Esophagus squamous epithelium (tissue), 4 donors: Measurements from ENCODE around the gene CEP128.

Source experiments
- CTCF ChIP-seq, 6 experiments: fragments of 450-650 bp in 4 of 6; fragments of 200-600 bp in 2 of 6; sonication (generic) in 2 of 6; IDR thresholded peaks; one replicate each; pipeline ENCODE4 v1.5.1; 2016 to 2019; ENCODE audit warnings: antibody characterized with exemption in 6 of 6, mild to moderate bottlenecking in 4 of 6, moderate library complexity in 4 of 6
- POLR2A ChIP-seq, 4 donors: fragments of 450-650 bp; IDR thresholded peaks; one replicate each; pipeline ENCODE4 v1.6.1; 2017; ENCODE audit warnings: antibody characterized with exemption in 4 of 4, mild to moderate bottlenecking in 4 of 4, moderate library complexity in 3 of 4

GRCh38 chr14:80705241-80705980 lies 236.1 kb downstream of the CEP128 start:
- no peak for TF ChIP-seq CTCF (IDR thresholded peaks at IDR 0.05)
- TF ChIP-seq POLR2A (IDR thresholded peaks at IDR 0.05) = no peak
